Heart left ventricle (tissue), 16 donors: ENCODE data around the gene DNAAF9. TPM values are rescaled to one million over a fixed set of nuclear protein-coding genes. Genes with fewer than 3 reads are reported as not detected.

Source experiments
- ATAC-seq, 4 donors: fragments of 200-7000 bp; cut with Tn5 transposase; one replicate each; pipeline ENCODE4 v1.9.1; 2020 to 2022; ENCODE audit warnings: moderate library complexity in 4 of 4, mild to moderate bottlenecking in 3 of 4, moderate number of reproducible peaks in 1 of 4
- DNase-seq, 5 donors: peaks; one replicate each; pipeline ENCODE4 v3.0.0-alpha.2; 2020
- H3K27ac ChIP-seq, 12 donors: fragments of 200-600 bp; sonication (generic) in 4 of 12; one replicate each; pipeline versions ENCODE4 v1.5.0 to v1.8.0; 2016 to 2022; ENCODE audit warnings: mild to moderate bottlenecking in 2 of 12
- H3K27me3 ChIP-seq, 9 donors: fragments of 200-600 bp; sonication (generic) in 2 of 9; one replicate each; pipeline versions ENCODE4 v1.5.1 to v1.8.0; 2016 to 2022; ENCODE audit warnings: mild to moderate bottlenecking in 3 of 9
- H3K36me3 ChIP-seq, 9 donors: fragments of 200-600 bp; sonication (generic) in 2 of 9; one replicate each; pipeline versions ENCODE4 v1.5.0 to v1.8.0; 2018 to 2022; ENCODE audit warnings: mild to moderate bottlenecking in 2 of 9
- H3K4me1 ChIP-seq, 12 donors: fragments of 200-600 bp; sonication (generic) in 4 of 12; one replicate each; pipeline versions ENCODE4 v1.5.0 to v1.8.0; 2016 to 2022; ENCODE audit warnings: mild to moderate bottlenecking in 3 of 12
- H3K4me3 ChIP-seq, 12 donors: fragments of 200-600 bp; sonication (generic) in 4 of 12; one replicate each; pipeline versions ENCODE4 v1.5.0 to v1.8.0; 2017 to 2022; ENCODE audit warnings: mild to moderate bottlenecking in 9 of 12, moderate library complexity in 4 of 12
- H3K9me3 ChIP-seq, 12 donors: fragments of 200-600 bp; sonication (generic) in 4 of 12; one replicate each; pipeline versions ENCODE4 v1.5.0 to v1.8.0; 2016 to 2022; ENCODE audit warnings: mild to moderate bottlenecking in 1 of 12
- CTCF ChIP-seq, 12 donors: fragments of 200-600 bp; sonication (generic) in 4 of 12; IDR thresholded peaks; one replicate each; pipeline versions ENCODE4 v1.5.0 to v1.8.0; 2018 to 2022; ENCODE audit warnings: antibody characterized with exemption in 12 of 12, mild to moderate bottlenecking in 5 of 12
- POLR2A ChIP-seq, 2 donors: fragments of 450-650 bp; IDR thresholded peaks; one replicate each; pipeline ENCODE4 v1.6.1; 2017; ENCODE audit warnings: antibody characterized with exemption in 2 of 2, mild to moderate bottlenecking in 2 of 2, moderate library complexity in 2 of 2
- WGBS, 4 donors: extraction: QIAGEN DNeasy Blood & Tissue Kit in 2 of 4; methylation state at CpG; one replicate each; pipeline versions ENCODE4 v1.1.5 to v1.1.7; 2013 to 2018; 5-methylcytosine and 5-hydroxymethylcytosine counted together
- intact Hi-C, 10 donors: fragments of 100-400 bp; cut with DNase I; formaldehyde crosslinking; loops; one replicate each; pipeline versions ENCODE4 v1.11.1 to v1.14.2; 2022
- polyA plus RNA-seq, 2 donors: library from polyadenylated mRNA; stranded (reverse); fragments of 200-250 nt; gene quantifications; one replicate each; pipeline ENCODE4 v1.2.3, GENCODE V29; 2013
- total RNA-seq, 9 donors: library from RNA; depleted of rRNA in 2 of 9; stranded (reverse); fragments of >200 nt in 2 of 9; fragmentation: NEBNext Ultra II Directional in 3 of 9; extraction: Animal tissue kit (Norgen Biotek cat#: 25700) in 3 of 9; gene quantifications; one replicate each; pipeline versions ENCODE4 v1.1.0 to v1.2.4, GENCODE V29; 2016 to 2023
- donor health status: ischemic (EF 13 %, LVEDD 7.1; RV severe dilation, severe dysfunction).
- donor health status: healthy with polysubstance abuse.
- donor health status: DM: no; HTN: yes; CAD: no.
- donor health status: DM: no; HTN: no; CAD: no.
- donor health status: ischemic (EF 25% LVEDD 6.9; RV normal size, moderate dysfunction).
- donor health status: ischemic (EF 25% LVEDD 5.7; RV mildly dilated, moderate dysfunction).
- donor health status: healthy.
- donor health status: DM: yes; HTN: yes; CAD: no.
- donor health status: ischemic (EF 35%, LVEDD 5.7; RV mildly dilated, moderate dysfunction).
- donor health status: nonischemic (EF 11% LVEDD 7.7; RV severe dilation, severe dysfunction).
- donor health status: DM: yes; HTN: yes; CAD: no.
- donor health status: PGD.
- donor health status: ischemic (EF 29% LVEDD 5.4; RV normal size, mild dysfunction).
- donor health status: nonischemic (EF 23%, LVEDD 6.1; RV moderate dilation, normal function).

Gene DNAAF9
- total and polyA plus RNA-seq, 11 donors: 9.6 to 33.9 (median 21.8) TPM

- Histone ChIP-seq H3K9me3 (no peaks in the 10 kb centered on the region), H3K4me1 (peaks cover 0 to 51% (median 36%) of the 10 kb centered on the region in 12 donors), H3K27me3 (no peaks in the 10 kb centered on the region), H3K27ac (peak overlapping the region in 11 of 12 donors; percentile 6 to 98 (median 96)), H3K36me3 (no peaks in the 10 kb centered on the region), H3K4me3 (peak overlapping the region in 6 of 12 donors; percentile 68 to 99 (median 92))
- 44 to 48% (median 48%) methylated on average over 2 of the region's 2 CpGs for WGBS, 4 donors
- ATAC-seq (no peak), DNase-seq (no peak)
- intact Hi-C loops: loop anchor here in 6 of 10 donors (5.0 to 10.0 kb wide), 3 partner anchors 50 to 410 kb away; partner anchors contain the start of gene ATRN (in 4 of the 6)
- TF ChIP-seq CTCF (IDR thresholded peaks at IDR 0.05): no peak
- no peak for TF ChIP-seq POLR2A (IDR thresholded peaks at IDR 0.05)
Observed at GRCh38 chr20:3405139-3405538, 2.3 kb downstream of the DNAAF9 start.

GRCh38 chr20:3404402-3404801, 3.1 kb downstream of the DNAAF9 start:
- Histone ChIP-seq H3K9me3 (no peaks in the 10 kb centered on the region), H3K36me3 (no peaks in the 10 kb centered on the region), H3K27me3 (no peaks in the 10 kb centered on the region), H3K4me3 (peak overlapping the region in 1 of 12 donors; percentile 10), H3K27ac (peak overlapping the region in 1 of 12 donors; percentile 7), H3K4me1 (peaks cover 0 to 58% (median 44%) of the 10 kb centered on the region in 12 donors)
- ATAC-seq (no peak), DNase-seq (no peak)
- intact Hi-C loops: loop anchor here in 6 of 10 donors (5.0 to 10.0 kb wide), 3 partner anchors 50 to 410 kb away; partner anchors contain the start of gene ATRN (in 1 of the 6)
- no peak for TF ChIP-seq CTCF (IDR thresholded peaks at IDR 0.05)
- TF ChIP-seq POLR2A (IDR thresholded peaks at IDR 0.05): no peak
- 67 to 85% (median 74%) methylated on average over 4 of the region's 4 CpGs for WGBS, 4 donors

GRCh38 chr20:3403741-3404140, 3.7 kb downstream of the DNAAF9 start:
- intact Hi-C loops: loop anchor here in 6 of 10 donors (5.0 to 10.0 kb wide), 3 partner anchors 49 to 411 kb away; partner anchors contain the start of gene ATRN (in 1 of the 6)
- no peaks in the 10 kb centered on the region for H3K36me3 ChIP-seq
- TF ChIP-seq CTCF (IDR thresholded peaks at IDR 0.05) (no peak), POLR2A (IDR thresholded peaks at IDR 0.05) (no peak)
- H3K4me1 ChIP-seq: peaks cover 4 to 58% (median 47%) of the 10 kb centered on the region in 12 donors
- no peak overlapping the region for H3K27ac ChIP-seq
- WGBS, 4 donors: 82 to 93% (median 88%) methylated on average over 2 of the region's 2 CpGs
- H3K9me3 ChIP-seq: no peaks in the 10 kb centered on the region
- no peak overlapping the region for H3K4me3 ChIP-seq
- DNase-seq: no peak
- no peaks in the 10 kb centered on the region for H3K27me3 ChIP-seq
- no peak for ATAC-seq

- peaks cover 9 to 67% (median 57%) of the 10 kb centered on the region in 12 donors for H3K4me1 ChIP-seq
- intact Hi-C loops: loop anchor here in 6 of 10 donors (5.0 to 10.0 kb wide), 3 partner anchors 48 to 412 kb away; partner anchors contain the start of gene ATRN (in 1 of the 6)
- WGBS, 4 donors: 94 to 98% (median 96%) methylated on average over 6 of the region's 6 CpGs
Observed at GRCh38 chr20:3402453-3402852, 5.0 kb downstream of the DNAAF9 start.

More at GRCh38 chr20:3402453-3402852, 5.0 kb downstream of the DNAAF9 start:
- TF ChIP-seq POLR2A (IDR thresholded peaks at IDR 0.05): no peak
- TF ChIP-seq CTCF (IDR thresholded peaks at IDR 0.05): no peak
- H3K9me3 ChIP-seq: no peaks in the 10 kb centered on the region
- no peak for ATAC-seq
- no peaks in the 10 kb centered on the region for H3K36me3 ChIP-seq
- no peak for DNase-seq
- no peaks in the 10 kb centered on the region for H3K27me3 ChIP-seq
- H3K27ac ChIP-seq: no peak overlapping the region
- H3K4me3 ChIP-seq: no peak overlapping the region
